Panc1 (cell line): ENCODE measurements around the gene DENND6A. TPM values are rescaled to one million over a fixed set of nuclear protein-coding genes. Genes with fewer than 3 reads are reported as not detected.

Experiments
- ATAC-seq: fragments of 200-7000 bp; cut with Tn5 transposase; 2 replicates; pipeline ENCODE4 v1.9.1; 2020; ENCODE audit warnings: mild to moderate bottlenecking, moderate library complexity
- BruUV-seq: library from RNA; stranded (reverse); fragments of 400-500 nt; replicated peaks from 2 replicates; lab custom pipeline; 2021; lab: Mats Ljungman, UMichigan
- CTCF ChIA-PET: fragments of 300-600 bp; sonication (Branson Sonifier 250); formaldehyde crosslinking; loops from one replicate; lab custom pipeline; 2022; ENCODE audit warnings: antibody characterized with exemption; lab: Charles Lee
- POLR2A ChIA-PET: fragments of 300-600 bp; sonication (Branson Sonifier 250); formaldehyde crosslinking; loops from one replicate; lab custom pipeline; 2022; ENCODE audit warnings: antibody characterized with exemption; lab: Charles Lee
- DNase-seq: peaks from one replicate; pipeline ENCODE4 v3.0.0-alpha.2; 2010; ENCODE audit warnings: low read depth, low spot score
- H3K27ac ChIP-seq: 2 replicates; pipeline ENCODE4 v1.5.1; 2011; ENCODE audit warnings: mild to moderate bottlenecking, low read length, inconsistent platforms
- H3K27me3 ChIP-seq: fragments of 200-500 bp; sonication (Bioruptor generic); 2 replicates; pipeline ENCODE4 v1.6.0; 2014; ENCODE audit warnings: low read length, inconsistent platforms; ENCODE audit not compliant: control insufficient read depth, insufficient read depth
- H3K36me3 ChIP-seq: fragments of 200-500 bp; sonication (Bioruptor generic); 2 replicates; pipeline ENCODE4 v1.5.1; 2014; ENCODE audit warnings: inconsistent platforms, mild to moderate bottlenecking, low read length, moderate library complexity; ENCODE audit not compliant: control insufficient read depth, insufficient read depth
- H3K4me1 ChIP-seq: 2 replicates; pipeline ENCODE4 v1.5.1; 2011; ENCODE audit warnings: inconsistent platforms, mild to moderate bottlenecking, low read length, moderate library complexity; ENCODE audit not compliant: control insufficient read depth, insufficient read depth
- H3K4me3 ChIP-seq, 2 experiments: 2 replicates each; pipeline ENCODE4 v1.5.1; 2011 to 2012; ENCODE audit warnings: low read depth in 2 of 2, low read length in 2 of 2, mild to moderate bottlenecking in 2 of 2, inconsistent platforms in 1 of 2, moderate library complexity in 1 of 2
- H3K9me3 ChIP-seq: fragments of 200-500 bp; sonication (Bioruptor generic); 2 replicates; pipeline ENCODE4 v1.5.1; 2014; ENCODE audit warnings: low read depth, mild to moderate bottlenecking, inconsistent platforms, low read length, moderate library complexity; ENCODE audit not compliant: control insufficient read depth, insufficient read depth
- POLR2AphosphoS5 ChIP-seq: IDR thresholded peaks from 2 replicates; pipeline ENCODE4 v1.6.1; 2012; ENCODE audit warnings: mild to moderate bottlenecking, low read depth, low read length, moderate library complexity
- REST ChIP-seq, 2 experiments: IDR thresholded peaks; 2 replicates each; pipeline ENCODE4 v1.6.1; 2011 to 2012; ENCODE audit warnings: low read depth in 2 of 2, control low read depth in 1 of 2, low read length in 1 of 2, mild to moderate bottlenecking in 1 of 2, moderate library complexity in 1 of 2; ENCODE audit not compliant: insufficient read depth in 1 of 2
- SIN3A ChIP-seq: IDR thresholded peaks from 2 replicates; pipeline ENCODE4 v1.6.1; 2012; ENCODE audit warnings: low read depth, mild to moderate bottlenecking, low read length, moderate library complexity, borderline replicate concordance; ENCODE audit not compliant: insufficient read depth
- TCF7L2 ChIP-seq: IDR thresholded peaks from 2 replicates; pipeline ENCODE4 v1.6.1; 2011; ENCODE audit warnings: mild to moderate bottlenecking, low read depth, low read length, inconsistent platforms
- in situ Hi-C: cut with HindIII; loops from 2 replicates; pipeline ENCODE4 v1.10.0; 2016; ENCODE audit warnings: low sequenced_read_pairs, low pct_unique_long_range_greater_than_20kb
- intact Hi-C: fragments of 100-400 bp; cut with micrococcal nuclease; formaldehyde crosslinking; loops from one replicate; pipeline ENCODE4 v1.10.0; 2022; ENCODE audit not compliant: unreplicated experiment
- total RNA-seq: library from RNA; stranded (reverse); gene quantifications from one replicate; pipeline ENCODE4 v1.2.1, GENCODE V29; 2021; ENCODE audit not compliant: unreplicated experiment
- TF ChIP-seq, protein P1 (sequence below): fragments of 450-650 bp; IDR thresholded peaks from 2 replicates; pipeline ENCODE4 v1.5.1; 2017; ENCODE audit warnings: mild to moderate bottlenecking

DENND6A gene
- total RNA-seq, 1 experiment from 2014 or later: 18.1 TPM

- no peak for ATAC-seq
- Histone ChIP-seq H3K27ac (no peak overlapping the region), H3K36me3 (no peaks in the 10 kb centered on the region), H3K27me3 (no peaks in the 10 kb centered on the region), H3K4me3 (no peak overlapping the region), H3K4me1 (no peaks in the 10 kb centered on the region), H3K9me3 (no peaks in the 10 kb centered on the region)
- BruUV-seq: no TSS peak
- CTCF ChIA-PET: no interaction called here
- intact Hi-C loops: no loop called here
- in situ Hi-C loops: no loop called here
- no peak for DNase-seq
- POLR2A ChIA-PET: no interaction called here
- TF ChIP-seq POLR2AphosphoS5 (no peak), TCF7L2 (no peak), REST (IDR thresholded peaks at IDR 0.05; ENCODE audit: insufficient read depth in 1 of 2, low read depth in 2 of 2, low read length in 1 of 2) (no peak), SIN3A (no peak)
- TF ChIP-seq, protein P1, sequence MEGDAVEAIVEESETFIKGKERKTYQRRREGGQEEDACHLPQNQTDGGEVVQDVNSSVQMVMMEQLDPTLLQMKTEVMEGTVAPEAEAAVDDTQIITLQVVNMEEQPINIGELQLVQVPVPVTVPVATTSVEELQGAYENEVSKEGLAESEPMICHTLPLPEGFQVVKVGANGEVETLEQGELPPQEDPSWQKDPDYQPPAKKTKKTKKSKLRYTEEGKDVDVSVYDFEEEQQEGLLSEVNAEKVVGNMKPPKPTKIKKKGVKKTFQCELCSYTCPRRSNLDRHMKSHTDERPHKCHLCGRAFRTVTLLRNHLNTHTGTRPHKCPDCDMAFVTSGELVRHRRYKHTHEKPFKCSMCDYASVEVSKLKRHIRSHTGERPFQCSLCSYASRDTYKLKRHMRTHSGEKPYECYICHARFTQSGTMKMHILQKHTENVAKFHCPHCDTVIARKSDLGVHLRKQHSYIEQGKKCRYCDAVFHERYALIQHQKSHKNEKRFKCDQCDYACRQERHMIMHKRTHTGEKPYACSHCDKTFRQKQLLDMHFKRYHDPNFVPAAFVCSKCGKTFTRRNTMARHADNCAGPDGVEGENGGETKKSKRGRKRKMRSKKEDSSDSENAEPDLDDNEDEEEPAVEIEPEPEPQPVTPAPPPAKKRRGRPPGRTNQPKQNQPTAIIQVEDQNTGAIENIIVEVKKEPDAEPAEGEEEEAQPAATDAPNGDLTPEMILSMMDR: no peak
Observed at GRCh38 chr3:57700737-57701136, 7.9 kb upstream of the DENND6A start.

DNA sequence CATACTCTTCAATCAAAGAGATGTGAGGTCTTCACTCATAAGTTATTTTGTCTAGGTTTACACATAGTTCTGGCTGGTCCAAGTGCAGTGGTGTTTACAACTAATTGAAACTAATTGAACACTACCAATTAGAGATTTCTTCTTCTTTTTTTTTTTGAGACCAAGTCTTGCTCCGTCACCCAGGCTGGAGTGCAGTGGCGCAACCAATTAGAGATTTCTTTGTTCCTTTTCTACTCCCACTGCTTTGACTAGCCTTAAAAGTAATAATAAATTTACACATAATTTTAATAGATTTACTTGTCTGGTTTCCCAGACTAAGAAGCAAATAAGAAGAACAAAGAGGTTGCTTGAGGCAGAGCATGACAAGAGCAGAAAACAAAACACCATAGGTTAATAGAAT is 6.7 kb upstream of the DENND6A start:
- ATAC-seq (no peak), DNase-seq (no peak)
- ChIA-PET CTCF (no interaction called here), POLR2A (interaction anchor here (0.7 kb wide), 1 partner anchor 18 kb away, joined by 3 read pairs; no protein-coding TSS in a partner anchor)
- H3K9me3 ChIP-seq: no peaks in the 10 kb centered on the region
- H3K4me1 ChIP-seq: no peaks in the 10 kb centered on the region
- H3K27me3 ChIP-seq: no peaks in the 10 kb centered on the region
- BruUV-seq: no TSS peak
- no peak overlapping the region for H3K27ac ChIP-seq
- H3K36me3 ChIP-seq: no peaks in the 10 kb centered on the region
- no peak overlapping the region for H3K4me3 ChIP-seq
- intact Hi-C loops: no loop called here
- TF ChIP-seq REST (IDR thresholded peaks at IDR 0.05; ENCODE audit: insufficient read depth in 1 of 2, low read depth in 2 of 2, low read length in 1 of 2): no peak
- in situ Hi-C loops: no loop called here
